GM19035 (cell line): ENCODE data around the gene KAZN.

ENCODE experiments used
- ATAC-seq: cut with Tn5 transposase; IDR thresholded peaks from one replicate; pipeline ENCODE4 v1.9.1; 2021; ENCODE audit not compliant: unreplicated experiment

The KAZN gene

GRCh38 chr1:14585728-14586127 is 12.8 kb upstream of the KAZN start:
- no peak for ATAC-seq

- ATAC-seq, result no peak
Measured at GRCh38 chr1:14590411-14591180, 7.9 kb upstream of the KAZN start.

DNA sequence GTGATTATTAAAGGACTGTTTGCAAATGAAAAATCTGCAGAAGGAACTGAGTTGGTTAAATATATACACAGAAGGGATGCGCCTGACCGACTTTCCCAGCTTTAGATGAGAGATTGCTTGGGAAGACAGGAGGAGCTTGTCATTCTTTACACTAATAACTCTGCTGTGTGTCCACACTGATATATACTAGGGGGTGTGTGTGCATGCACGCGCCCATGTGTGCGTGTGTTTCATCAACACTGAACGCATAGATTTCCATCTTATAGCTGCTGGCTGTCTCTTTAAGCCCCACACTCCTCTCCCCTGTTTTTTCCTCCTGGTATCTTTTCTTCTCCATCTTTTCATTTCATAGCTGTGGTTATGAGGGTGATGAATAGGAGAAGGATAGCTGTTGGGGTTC is 6.9 kb upstream of the KAZN start:
- ATAC-seq, result no peak

DNA sequence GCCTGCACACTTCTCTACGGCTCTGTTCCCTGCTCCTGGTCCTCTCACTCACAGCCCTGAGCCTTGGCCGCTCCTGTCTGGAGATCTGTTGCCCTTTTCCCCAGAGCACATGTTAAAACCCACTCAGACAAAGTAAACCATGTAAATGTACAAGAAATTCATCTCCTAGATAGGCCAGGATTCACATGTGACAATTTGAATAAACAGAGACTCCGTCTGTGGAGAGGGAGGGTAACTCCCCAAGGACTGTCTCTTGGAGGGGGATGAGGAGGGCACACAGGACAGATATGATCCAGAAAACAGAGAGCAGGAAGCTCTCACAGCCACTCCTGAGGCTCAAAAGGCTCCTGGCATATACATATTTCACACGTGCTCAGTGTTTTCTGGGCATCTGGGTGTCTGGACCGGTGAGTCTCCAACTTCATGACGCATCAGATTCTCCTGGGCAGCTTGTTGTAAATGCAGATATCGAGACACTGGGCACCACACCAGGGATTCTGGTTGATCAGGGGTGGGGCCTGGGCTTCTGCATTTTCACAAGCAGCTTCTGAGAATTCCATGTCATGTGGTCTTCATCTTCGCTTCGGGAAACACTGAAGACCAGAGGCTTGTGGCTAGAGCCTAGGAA is 6.4 kb upstream of the KAZN start:
- ATAC-seq, result no peak

DNA sequence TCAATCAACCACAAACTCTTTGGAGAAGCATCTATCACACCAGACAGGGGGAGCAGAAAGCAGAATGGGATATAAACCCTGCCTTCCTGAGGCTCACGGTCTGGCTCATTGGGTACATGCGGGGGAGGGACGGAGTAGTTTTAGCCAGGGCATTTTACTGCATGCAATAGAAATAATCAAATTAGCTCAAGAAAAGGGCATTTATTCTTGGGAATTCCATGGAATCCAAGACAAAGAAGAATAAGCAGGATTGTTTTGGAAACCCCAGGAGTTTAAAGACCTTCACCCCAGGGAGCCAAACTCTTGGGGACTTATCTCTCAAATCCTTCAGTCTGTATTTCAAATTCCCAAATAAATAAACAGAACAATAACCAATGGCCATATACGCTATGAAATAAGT is 5.2 kb upstream of the KAZN start:
- no peak for ATAC-seq

DNA sequence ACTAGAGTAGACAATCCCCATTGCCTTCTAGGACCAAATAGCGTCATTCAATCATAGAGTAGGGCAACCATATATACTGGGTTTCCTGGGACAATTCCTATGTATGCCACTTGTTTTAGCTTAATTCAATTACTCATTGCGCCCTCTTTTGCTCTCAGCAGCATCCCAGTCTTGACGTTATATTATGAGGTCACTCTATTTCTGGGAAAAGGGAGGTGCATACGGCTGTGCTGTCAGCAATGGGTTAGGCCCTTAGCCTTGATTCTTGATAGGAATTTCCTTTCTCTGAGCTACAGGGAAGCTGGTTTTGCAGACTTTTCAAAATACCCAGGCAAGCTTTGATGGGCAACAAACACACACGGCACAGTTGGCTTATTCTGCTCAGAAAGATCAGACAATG is 4.4 kb upstream of the KAZN start:
- ATAC-seq, result no peak

DNA sequence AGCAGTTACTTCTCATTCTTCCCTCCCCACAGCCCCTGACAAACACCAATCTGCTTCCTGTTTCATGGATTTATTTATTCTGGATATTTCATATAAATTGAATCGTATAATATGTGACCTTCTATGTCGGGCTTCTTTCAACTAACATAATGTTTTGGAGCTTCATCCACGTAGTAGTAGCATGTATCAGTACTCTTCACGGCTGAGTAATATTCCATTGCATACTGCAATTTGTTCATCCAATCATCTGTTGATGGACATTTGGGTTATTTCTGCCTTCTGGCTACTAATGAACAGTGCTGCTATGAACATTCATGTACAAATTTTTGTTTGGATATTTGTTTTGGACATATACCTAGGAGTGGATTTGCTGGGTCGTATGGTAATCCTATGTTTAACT is 1.9 kb upstream of the KAZN start:
- no peak for ATAC-seq

DNA sequence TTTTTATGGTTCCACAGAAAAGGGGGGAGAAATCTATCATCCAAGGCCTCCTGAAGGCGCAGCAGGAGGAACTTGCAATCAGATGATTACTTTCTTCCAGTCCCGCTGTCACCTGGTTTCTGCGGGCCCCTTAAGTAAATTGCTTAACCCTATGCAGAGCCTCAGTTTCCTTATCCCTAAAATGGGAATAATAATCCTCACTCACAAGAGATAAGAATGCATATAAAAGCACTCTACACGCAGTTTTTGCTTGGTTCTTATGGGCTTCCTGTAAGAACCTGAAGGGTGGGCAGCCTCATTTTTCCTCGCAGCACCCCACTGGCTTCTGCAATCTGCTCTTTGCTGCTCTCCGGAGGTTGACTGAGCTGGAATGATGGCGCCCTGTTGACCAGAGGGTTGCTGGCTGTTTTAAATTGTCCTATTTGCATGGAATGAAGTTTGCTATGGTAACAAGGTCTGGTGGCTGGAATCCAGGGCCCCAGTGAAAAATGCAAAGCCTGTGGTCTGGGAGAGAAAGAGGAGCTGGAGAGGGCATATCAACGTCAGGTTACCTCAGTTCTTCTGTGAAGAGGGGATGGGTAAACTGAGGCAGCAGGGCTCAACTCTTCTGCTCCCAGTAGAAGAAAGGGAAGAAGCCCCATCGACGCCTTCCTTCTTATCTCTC is 1.0 kb upstream of the KAZN start:
- ATAC-seq, result no peak

GRCh38 chr1:14598007-14598497 is 433 bp upstream of the KAZN start:
- no peak for ATAC-seq

DNA sequence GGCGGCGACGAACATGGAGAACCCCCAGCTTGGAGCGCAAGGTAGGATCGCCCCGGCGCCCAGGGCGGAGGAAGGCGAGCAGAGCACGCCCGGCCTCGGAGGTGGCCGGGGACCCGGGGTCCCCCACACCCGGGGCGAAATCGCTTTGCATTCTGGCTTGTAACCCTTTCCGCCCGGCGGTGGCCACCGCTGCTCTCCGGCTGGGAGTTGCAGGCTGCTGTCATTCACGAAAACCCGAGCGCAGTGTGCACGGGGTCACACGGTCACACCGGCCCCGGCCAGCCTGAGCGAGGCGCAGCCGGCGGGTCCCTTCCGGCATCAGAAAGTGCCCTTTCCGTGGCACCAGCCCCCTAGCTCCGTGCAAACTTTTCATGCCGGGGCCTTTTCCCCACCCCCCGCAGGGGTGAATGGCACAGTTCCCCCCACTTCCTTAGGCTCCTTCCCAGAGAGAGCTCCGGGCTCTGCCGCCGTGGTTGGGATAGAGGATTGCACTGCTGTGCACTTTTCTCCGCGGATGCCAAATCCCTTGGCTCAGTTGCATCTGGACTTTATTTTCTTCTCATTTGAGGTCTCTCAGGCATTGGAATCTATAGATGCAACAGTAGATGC is 802 bp downstream of the KAZN start:
- no peak for ATAC-seq

- peak; percentile 60 for ATAC-seq
Measured at GRCh38 chr1:14599800-14600199, 1.3 kb downstream of the KAZN start.

DNA sequence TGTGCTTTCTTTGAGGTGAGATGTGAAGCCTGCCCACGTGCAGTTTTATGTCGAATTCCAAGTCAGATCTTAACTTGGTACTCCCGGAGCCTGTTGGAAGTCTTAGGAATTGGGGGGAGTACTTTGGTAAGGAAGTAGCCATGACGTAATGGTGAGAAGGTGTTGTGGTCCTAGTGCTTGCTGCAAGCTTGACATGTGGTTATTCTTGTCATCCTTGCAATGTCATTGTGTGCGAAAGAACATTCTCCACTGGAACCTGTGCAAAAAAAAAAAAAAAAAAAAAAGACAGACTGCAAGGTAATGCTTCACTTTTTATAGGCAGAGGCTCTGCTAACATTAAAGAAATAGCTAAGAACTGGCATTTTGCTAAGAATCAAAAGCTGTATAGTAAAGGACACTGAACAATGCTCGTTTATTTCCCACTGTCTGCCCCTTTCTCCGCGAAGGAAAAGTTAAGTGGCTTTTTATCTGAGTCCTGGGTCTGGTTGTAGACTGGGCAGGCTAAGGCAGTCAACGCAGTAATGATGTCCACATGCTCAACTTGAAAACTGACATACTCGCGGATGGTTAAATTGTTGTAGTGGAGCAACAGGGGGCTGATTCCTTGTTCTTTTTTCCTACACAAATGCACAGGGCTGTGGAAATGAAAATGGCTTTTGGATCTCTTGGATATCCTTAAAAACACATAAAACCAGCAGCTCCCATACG is 2.1 kb downstream of the KAZN start:
- ATAC-seq, result no peak

GRCh38 chr1:14602136-14602535 is 3.7 kb downstream of the KAZN start:
- ATAC-seq, result no peak

GRCh38 chr1:14603645-14604044 is 5.2 kb downstream of the KAZN start:
- ATAC-seq, result no peak

- ATAC-seq, result no peak
Measured at GRCh38 chr1:14604414-14604813, 5.9 kb downstream of the KAZN start.

DNA sequence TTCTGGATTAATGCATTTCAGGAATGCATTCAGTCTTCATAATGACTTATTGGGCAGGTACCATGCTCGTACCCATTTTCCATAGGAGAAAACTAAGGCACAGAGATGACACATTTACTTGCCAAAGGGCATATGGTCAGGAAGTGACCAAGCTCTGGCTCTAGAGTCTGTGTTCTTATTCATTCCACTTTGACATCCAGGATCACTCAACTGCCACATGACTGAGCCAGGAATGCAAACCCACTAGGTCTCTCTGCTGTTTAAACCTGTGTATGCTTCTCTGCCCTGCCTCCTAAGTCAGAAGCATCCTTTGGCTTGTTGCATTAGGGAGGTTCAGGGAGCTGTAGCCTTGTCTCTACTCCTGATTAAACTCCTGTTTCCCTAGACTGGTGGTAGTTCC is 7.5 kb downstream of the KAZN start:
- no peak for ATAC-seq

DNA sequence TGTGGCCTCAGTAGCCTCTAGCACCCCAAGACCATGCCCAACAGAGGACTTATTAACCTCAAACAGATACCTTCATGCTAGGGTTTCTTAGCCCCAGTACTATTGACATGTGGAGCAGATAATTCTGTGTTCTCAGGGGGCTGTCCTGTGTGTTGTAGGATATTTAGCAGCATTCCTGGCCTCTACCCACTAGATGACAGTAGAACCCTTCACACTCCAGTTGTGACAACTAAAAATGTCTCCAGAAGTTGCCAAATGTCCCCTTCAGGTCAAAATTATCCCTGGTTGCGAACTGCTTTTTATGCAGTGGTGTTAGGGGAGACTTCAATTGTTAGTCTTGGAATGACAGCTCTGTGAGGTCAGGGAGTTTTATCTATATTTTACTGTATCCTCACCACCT is 8.1 kb downstream of the KAZN start:
- no peak for ATAC-seq

DNA sequence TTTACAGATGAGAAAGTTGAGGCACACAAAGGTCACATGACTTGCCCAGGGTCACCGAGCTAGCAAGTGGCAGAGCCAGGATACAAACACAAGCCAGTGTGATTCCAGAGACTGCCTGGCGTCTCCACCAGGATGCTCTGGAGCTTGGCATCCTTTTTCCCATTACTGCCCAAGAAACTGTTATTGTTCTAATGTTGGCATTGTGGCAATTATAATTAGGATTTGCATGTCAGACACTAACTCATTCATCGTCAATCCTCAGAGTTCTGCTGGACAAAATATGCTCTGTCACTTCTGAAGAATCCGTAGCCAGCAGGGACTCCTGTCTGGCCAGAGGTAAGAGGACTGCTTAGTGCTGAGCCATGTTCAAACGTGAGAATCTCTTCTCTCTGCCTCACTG is 8.8 kb downstream of the KAZN start:
- no peak for ATAC-seq

- ATAC-seq, result no peak
Measured at GRCh38 chr1:14608308-14608707, 9.8 kb downstream of the KAZN start.

DNA sequence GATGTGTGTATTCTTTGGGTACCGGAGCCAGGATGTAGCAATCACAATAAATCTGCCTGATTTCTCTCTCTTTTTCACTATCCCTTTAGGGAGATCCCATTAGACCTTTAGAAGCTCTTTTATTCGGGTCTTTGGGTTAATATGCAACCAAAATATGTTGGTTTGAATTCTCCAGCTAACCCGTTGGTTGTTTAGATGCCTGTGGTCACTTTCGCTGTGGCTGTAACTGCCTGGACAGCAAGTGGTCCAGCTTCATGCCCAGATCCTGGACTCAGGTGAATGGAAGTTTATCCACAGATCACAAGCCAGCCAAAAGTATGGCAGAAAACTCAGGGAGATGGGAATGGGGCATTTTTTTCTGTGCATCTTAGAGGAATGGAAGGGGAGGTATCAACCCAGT is 12.3 kb downstream of the KAZN start:
- ATAC-seq, result no peak

DNA sequence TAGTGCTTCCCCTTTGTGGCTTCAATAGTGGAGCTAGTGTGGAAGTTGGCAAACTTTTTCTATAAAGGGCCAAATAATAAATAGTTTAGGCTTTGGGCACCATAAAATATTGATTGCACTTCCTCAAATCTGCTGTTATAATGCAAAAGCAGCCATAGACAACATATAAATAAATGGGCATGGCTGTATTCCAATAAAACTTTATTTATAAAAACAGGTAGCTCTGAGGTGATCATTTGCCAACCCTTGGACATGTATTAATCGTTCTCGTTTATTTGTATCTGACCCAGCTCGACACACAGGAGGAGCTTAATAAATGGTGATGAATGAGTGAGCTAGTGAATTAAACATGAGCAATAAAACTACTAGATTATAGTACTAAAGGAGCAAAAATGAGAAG is 13.3 kb downstream of the KAZN start:
- no peak for ATAC-seq
